NCI-H2081 treated with DMSO at 0.1 percent for 48 hours (cell line): Measurements from ENCODE around the gene SAA2.
"Not testable (repeated sequence)": the region's sequence is repeated elsewhere in the genome, so short reads cannot be mapped to it uniquely, and the experiment has no call there.

Experiments
- DNase-seq: peaks from one replicate; lab custom pipeline; 2025; lab: John Stamatoyannopoulos, UW

Gene SAA2

GRCh38 chr11:18247191-18247581 lies 1.3 kb downstream of the SAA2 start:
- not testable (repeated sequence) for DNase-seq

GRCh38 chr11:18246379-18247190 lies 1.9 kb downstream of the SAA2 start:
- not testable (repeated sequence) for DNase-seq

GRCh38 chr11:18245396-18245795 lies 3.1 kb downstream of the SAA2 start:
- DNase-seq, result no peak

- no peak for DNase-seq
These were observed 4.6 kb downstream of the SAA2 start for GRCh38 chr11:18243783-18244362.

- no peak for DNase-seq
These were observed 8.8 kb downstream of the SAA2 start for GRCh38 chr11:18239655-18240054.

- no peak for DNase-seq
These were observed 11.7 kb downstream of the SAA2 start, which contains the start of gene SAA4 for GRCh38 chr11:18236664-18237356. SAA4 (minus strand) TSS chr11:18236802; CDS start chr11:18235926, 876 bp downstream.

- DNase-seq, result no peak
These were observed 12.8 kb downstream of the SAA2 start for GRCh38 chr11:18235394-18236334.

- DNase-seq, result no peak
These were observed 14.6 kb downstream of the SAA2 start for GRCh38 chr11:18233912-18234311.

- no peak for DNase-seq
These were observed 17.6 kb downstream of the SAA2 start for GRCh38 chr11:18230859-18231258.

GRCh38 chr11:18229501-18229900 lies 19.0 kb downstream of the SAA2 start:
- DNase-seq, result no peak

- no peak for DNase-seq
These were observed 22.6 kb downstream of the SAA2 start for GRCh38 chr11:18225913-18226312.

GRCh38 chr11:18223591-18224387 lies 24.7 kb downstream of the SAA2 start:
- DNase-seq, result no peak

- no peak for DNase-seq
These were observed 25.6 kb downstream of the SAA2 start for GRCh38 chr11:18222814-18223421.

- DNase-seq, result no peak
These were observed 27.1 kb downstream of the SAA2 start for GRCh38 chr11:18221274-18221876.

- DNase-seq, result no peak
These were observed 39.4 kb downstream of the SAA2 start for GRCh38 chr11:18209058-18209457.

- no peak for DNase-seq
These were observed 43.7 kb downstream of the SAA2 start for GRCh38 chr11:18204771-18205170.

- DNase-seq, result no peak
These were observed 44.2 kb downstream of the SAA2 start for GRCh38 chr11:18204220-18204619.

- DNase-seq, result no peak
These were observed 44.7 kb downstream of the SAA2 start for GRCh38 chr11:18203723-18204122.

- not testable (repeated sequence) for DNase-seq
These were observed 50.7 kb downstream of the SAA2 start for GRCh38 chr11:18197738-18198137.

GRCh38 chr11:18196532-18196931 lies 51.9 kb downstream of the SAA2 start:
- DNase-seq, result no peak
